Endothelial cell (in vitro differentiated cells): ENCODE data around the gene DTX4. TPM values are rescaled to one million over a fixed set of nuclear protein-coding genes. Genes with fewer than 3 reads are reported as not detected.

Source experiments
- DNase-seq: peaks from one replicate; pipeline ENCODE4 v3.0.0; 2021; ENCODE audit warnings: low spot score
- H3K27ac Mint-ChIP-seq: one replicate; pipeline ENCODE4 v1.8.0; 2021; ENCODE audit warnings: mixed read lengths, inconsistent platforms; ENCODE audit not compliant: unreplicated experiment
- H3K27me3 Mint-ChIP-seq: one replicate; pipeline ENCODE4 v1.8.0; 2021; ENCODE audit warnings: mild to moderate bottlenecking, moderate library complexity, mixed read lengths, inconsistent platforms; ENCODE audit not compliant: unreplicated experiment
- H3K36me3 Mint-ChIP-seq: one replicate; pipeline ENCODE4 v1.8.0; 2021; ENCODE audit warnings: mild to moderate bottlenecking, low read depth, mixed read lengths, inconsistent platforms; ENCODE audit not compliant: unreplicated experiment
- H3K4me1 Mint-ChIP-seq: one replicate; pipeline ENCODE4 v1.8.0; 2021; ENCODE audit warnings: mild to moderate bottlenecking, mixed read lengths, inconsistent platforms; ENCODE audit not compliant: unreplicated experiment
- H3K4me3 Mint-ChIP-seq: one replicate; pipeline ENCODE4 v1.8.0; 2021; ENCODE audit warnings: mild to moderate bottlenecking, mixed read lengths, inconsistent platforms; ENCODE audit not compliant: unreplicated experiment
- H3K9me3 Mint-ChIP-seq: one replicate; pipeline ENCODE4 v1.8.0; 2021; ENCODE audit warnings: mixed read lengths, inconsistent platforms; ENCODE audit not compliant: unreplicated experiment
- total RNA-seq: library from RNA; stranded (reverse); fragmentation: NEBNext Ultra II Directional; extraction: Animal tissue kit (Norgen Biotek cat#: 25700); gene quantifications from one replicate; pipeline ENCODE4 v1.2.1, GENCODE V29; 2021; ENCODE audit not compliant: unreplicated experiment
- TF ChIP-seq, protein P1 (sequence below): fragments of 200-600 bp; sonication (generic); IDR thresholded peaks from one replicate; pipeline ENCODE4 v1.5.0; 2021; ENCODE audit warnings: antibody characterized with exemption; ENCODE audit not compliant: unreplicated experiment

The DTX4 gene
- total RNA-seq, 1 donor from 2014 or later: 29.4 TPM

DNA sequence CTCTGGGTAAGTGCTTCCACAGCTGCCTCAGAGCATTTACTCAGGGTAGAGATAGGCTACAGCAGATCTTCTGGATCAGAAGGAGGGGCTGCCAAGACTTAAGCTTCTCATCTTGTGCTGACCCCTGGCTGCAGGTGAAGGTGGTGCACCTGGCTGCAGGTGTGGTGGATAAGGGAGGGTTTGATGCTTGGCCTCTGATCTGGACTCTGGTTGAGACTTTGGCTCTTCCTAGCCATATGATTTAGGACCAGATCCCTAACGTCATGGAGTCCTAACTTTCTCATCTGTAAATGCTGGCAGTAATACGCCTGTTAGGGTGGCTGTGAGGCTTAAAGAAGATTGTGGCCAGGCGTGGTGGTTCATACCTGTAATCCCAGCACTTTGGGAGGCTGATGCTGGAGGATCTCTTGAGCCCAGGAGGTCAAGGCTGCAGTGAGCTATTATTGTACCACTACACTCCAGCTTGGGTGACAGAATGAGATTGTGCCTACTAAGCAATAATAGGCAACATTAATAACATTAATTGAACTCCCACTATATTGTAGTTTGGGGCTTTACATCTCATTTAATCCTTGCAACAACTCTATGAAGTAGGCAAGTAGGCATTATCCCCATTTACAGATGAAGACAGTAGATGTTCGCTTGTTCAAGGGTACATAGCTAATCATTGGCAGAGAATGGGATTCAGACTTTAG, 10.7 kb downstream of the DTX4 start:
- H3K4me3 Mint-ChIP-seq: no peak overlapping the region
- H3K4me1 Mint-ChIP-seq: peaks cover 13% of the 10 kb centered on the region
- H3K36me3 Mint-ChIP-seq: peaks cover 57% of the 10 kb centered on the region
- H3K27ac Mint-ChIP-seq: no peak overlapping the region
- no peak for DNase-seq
- no peaks in the 10 kb centered on the region for H3K9me3 Mint-ChIP-seq
- H3K27me3 Mint-ChIP-seq: peaks cover 2% of the 10 kb centered on the region
- TF ChIP-seq, protein P1, sequence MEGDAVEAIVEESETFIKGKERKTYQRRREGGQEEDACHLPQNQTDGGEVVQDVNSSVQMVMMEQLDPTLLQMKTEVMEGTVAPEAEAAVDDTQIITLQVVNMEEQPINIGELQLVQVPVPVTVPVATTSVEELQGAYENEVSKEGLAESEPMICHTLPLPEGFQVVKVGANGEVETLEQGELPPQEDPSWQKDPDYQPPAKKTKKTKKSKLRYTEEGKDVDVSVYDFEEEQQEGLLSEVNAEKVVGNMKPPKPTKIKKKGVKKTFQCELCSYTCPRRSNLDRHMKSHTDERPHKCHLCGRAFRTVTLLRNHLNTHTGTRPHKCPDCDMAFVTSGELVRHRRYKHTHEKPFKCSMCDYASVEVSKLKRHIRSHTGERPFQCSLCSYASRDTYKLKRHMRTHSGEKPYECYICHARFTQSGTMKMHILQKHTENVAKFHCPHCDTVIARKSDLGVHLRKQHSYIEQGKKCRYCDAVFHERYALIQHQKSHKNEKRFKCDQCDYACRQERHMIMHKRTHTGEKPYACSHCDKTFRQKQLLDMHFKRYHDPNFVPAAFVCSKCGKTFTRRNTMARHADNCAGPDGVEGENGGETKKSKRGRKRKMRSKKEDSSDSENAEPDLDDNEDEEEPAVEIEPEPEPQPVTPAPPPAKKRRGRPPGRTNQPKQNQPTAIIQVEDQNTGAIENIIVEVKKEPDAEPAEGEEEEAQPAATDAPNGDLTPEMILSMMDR: peak; percentile 41

DNA sequence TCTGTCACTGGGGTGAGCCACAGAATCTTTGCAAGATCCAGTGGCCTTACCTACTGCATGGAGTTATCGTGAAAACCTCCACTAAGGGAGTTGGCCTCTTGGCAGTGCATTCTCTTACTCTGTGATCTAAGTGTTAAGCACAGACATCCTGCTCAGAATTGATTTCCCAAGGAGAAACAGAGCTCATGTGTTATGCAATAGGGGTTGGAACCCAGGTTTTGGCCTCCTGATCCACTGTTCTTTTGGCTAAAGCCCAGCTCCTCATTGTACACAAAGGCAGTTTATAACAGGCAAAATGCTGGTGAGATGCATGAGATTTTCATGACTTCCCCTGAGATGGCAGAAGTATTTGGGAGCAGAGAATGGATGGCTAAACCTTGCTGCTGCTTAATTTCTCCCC, 11.8 kb downstream of the DTX4 start:
- H3K4me1 Mint-ChIP-seq: peaks cover 13% of the 10 kb centered on the region
- H3K27ac Mint-ChIP-seq: no peak overlapping the region
- no peaks in the 10 kb centered on the region for H3K9me3 Mint-ChIP-seq
- peaks cover 2% of the 10 kb centered on the region for H3K27me3 Mint-ChIP-seq
- no peak overlapping the region for H3K4me3 Mint-ChIP-seq
- TF ChIP-seq, protein P1: no peak
- peaks cover 55% of the 10 kb centered on the region for H3K36me3 Mint-ChIP-seq
- no peak for DNase-seq

DNA sequence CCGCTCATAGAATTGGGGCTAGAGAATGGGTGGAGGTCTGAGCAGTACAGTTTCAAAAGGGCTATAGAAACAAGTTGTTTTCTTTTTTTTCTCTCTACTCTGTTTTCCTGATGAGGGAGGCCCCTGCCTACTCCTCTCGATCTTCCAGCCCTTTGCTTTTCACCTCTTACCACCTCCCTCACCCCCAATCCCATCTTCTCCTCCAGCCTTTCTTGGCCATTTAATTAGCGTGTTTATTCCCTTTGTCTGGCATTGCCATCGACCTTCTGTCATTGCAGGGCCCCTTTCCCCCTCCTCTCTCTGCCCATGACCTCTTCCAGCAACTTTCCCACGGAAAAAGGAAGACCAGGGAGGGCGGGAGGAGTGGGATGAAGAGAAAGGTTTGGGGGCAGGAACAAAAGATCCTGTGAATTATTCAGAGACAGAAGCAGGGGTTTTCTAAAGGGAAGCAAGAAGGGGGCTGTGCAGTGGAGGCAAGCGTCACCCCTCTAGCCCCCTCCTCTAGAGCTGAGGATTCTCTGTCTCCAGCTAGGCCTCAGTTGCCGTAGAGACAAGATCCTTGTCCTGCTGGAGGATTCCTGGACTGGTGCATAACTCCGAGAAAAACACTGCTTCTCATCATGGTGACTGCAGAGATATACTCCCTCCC, 12.9 kb downstream of the DTX4 start:
- DNase-seq: no peak
- Mint-ChIP-seq H3K27ac (peak overlapping the region; percentile 65), H3K4me3 (no peak overlapping the region), H3K27me3 (peaks cover 2% of the 10 kb centered on the region), H3K36me3 (peaks cover 53% of the 10 kb centered on the region), H3K4me1 (peaks cover 13% of the 10 kb centered on the region), H3K9me3 (no peaks in the 10 kb centered on the region)
- TF ChIP-seq, protein P1: no peak

DNA sequence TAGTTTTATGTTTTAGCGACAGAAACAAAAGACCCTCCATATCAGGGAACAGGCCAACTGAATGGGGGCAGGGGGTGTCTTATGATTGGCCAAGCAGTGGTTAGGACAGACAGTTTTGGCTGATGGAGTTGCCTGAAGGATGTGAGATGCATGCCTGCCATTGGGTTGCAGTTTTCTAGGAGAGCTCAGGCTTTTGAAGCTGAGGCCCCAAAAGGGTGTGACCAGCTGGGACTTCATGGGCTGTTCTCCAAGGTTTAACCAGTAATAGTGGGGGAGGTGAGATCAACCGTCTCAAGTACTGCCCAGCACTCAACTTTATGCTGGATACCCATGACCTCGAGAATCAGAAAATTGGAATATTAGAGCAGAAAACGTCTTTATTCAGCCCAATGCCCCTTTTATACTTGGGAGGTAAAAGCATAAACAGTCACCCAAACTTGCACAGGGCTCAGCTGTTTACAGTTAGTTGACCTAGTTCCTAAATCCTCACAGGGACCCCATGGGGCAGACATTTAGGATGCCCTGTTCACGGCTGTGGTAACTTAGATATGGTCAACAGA, 13.5 kb downstream of the DTX4 start:
- Mint-ChIP-seq H3K4me1 (peaks cover 13% of the 10 kb centered on the region), H3K4me3 (no peak overlapping the region), H3K9me3 (no peaks in the 10 kb centered on the region), H3K36me3 (peaks cover 54% of the 10 kb centered on the region), H3K27me3 (peaks cover 2% of the 10 kb centered on the region), H3K27ac (peak overlapping the region; percentile 48)
- no peak for DNase-seq
- TF ChIP-seq, protein P1: no peak

DNA sequence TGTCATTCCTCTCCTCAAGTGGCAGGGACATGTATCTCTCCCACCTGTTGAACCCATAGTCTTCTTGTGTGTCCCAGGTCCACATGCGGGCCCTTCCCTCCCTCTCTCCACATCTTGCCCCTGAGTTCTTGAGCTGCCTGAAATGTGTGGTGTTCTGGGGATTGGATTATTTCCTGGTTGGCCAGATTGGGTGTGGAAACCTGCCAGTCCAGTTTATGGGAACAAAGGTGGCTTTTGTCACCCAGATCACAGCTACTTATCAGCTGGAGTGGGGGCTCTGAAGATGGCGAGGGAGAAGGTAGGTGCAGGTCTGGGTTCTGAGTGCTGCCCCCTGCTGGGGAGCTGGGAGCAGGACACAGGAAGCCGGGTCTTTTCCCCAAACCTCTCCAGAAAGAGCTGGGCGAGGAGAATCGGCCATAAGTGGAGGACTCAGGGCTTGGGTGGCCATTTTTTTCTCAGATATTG, 14.2 kb downstream of the DTX4 start:
- H3K9me3 Mint-ChIP-seq: no peaks in the 10 kb centered on the region
- H3K4me3 Mint-ChIP-seq: no peak overlapping the region
- H3K27ac Mint-ChIP-seq: no peak overlapping the region
- peaks cover 2% of the 10 kb centered on the region for H3K27me3 Mint-ChIP-seq
- H3K4me1 Mint-ChIP-seq: peaks cover 13% of the 10 kb centered on the region
- DNase-seq: peak; percentile 53
- peaks cover 56% of the 10 kb centered on the region for H3K36me3 Mint-ChIP-seq
- TF ChIP-seq, protein P1: peak; percentile 83
